Thyroid gland (tissue), 4 donors: ENCODE measurements around the gene FGR. TPM values are rescaled to one million over a fixed set of nuclear protein-coding genes. Genes with fewer than 3 reads are reported as not detected.
"Not testable (repeated sequence)": the region's sequence is repeated elsewhere in the genome, so short reads cannot be mapped to it uniquely, and the experiment has no call there.

Experiments used
- DNase-seq, 2 donors: peaks; one replicate each; pipeline ENCODE4 v3.0.0-alpha.2; 2019
- H3K27ac ChIP-seq, 3 donors: fragments of 200-600 bp; sonication (generic); 1 replicate in 2 of 3; 2 replicates in 1 of 3; pipeline ENCODE4 v1.5.1; 2016 to 2019; ENCODE audit warnings: mild to moderate bottlenecking in 1 of 3, moderate library complexity in 1 of 3
- H3K27me3 ChIP-seq: fragments of 200-600 bp; sonication (generic); one replicate; pipeline ENCODE4 v1.5.1; 2019
- H3K36me3 ChIP-seq, 2 donors: fragments of 200-600 bp; sonication (generic); one replicate each; pipeline ENCODE4 v1.5.1; 2016 to 2019
- H3K4me1 ChIP-seq, 2 donors: fragments of 200-600 bp; sonication (generic); one replicate each; pipeline ENCODE4 v1.5.1; 2017 to 2019
- H3K4me3 ChIP-seq, 3 donors: fragments of 200-600 bp; sonication (generic); replicated peaks in 1 of 3; 1 replicate in 2 of 3; 2 replicates in 1 of 3; pipeline ENCODE4 v1.5.1; 2016; ENCODE audit warnings: mild to moderate bottlenecking in 1 of 3
- H3K9me3 ChIP-seq: fragments of 200-600 bp; sonication (generic); one replicate; pipeline ENCODE4 v1.5.1; 2017
- POLR2A ChIP-seq, 2 donors: fragments of 450-650 bp; IDR thresholded peaks; one replicate each; pipeline ENCODE4 v1.6.1; 2017; ENCODE audit warnings: antibody characterized with exemption in 2 of 2, mild to moderate bottlenecking in 2 of 2, moderate library complexity in 1 of 2
- WGBS, 2 donors: methylation state at CpG; one replicate each; pipeline ENCODE4 v1.1.5; 2017; 5-methylcytosine and 5-hydroxymethylcytosine counted together
- intact Hi-C: fragments of 100-400 bp; cut with DNase I; formaldehyde crosslinking; loops from one replicate; pipeline ENCODE4 v1.15.1; 2023
- total RNA-seq, 4 donors: library from RNA; depleted of rRNA; stranded (reverse); fragments of >200 nt; gene quantifications; one replicate each; pipeline ENCODE4 v1.2.3, GENCODE V29; 2016
- TF ChIP-seq, protein P1 (sequence below), 6 experiments: fragments of 200-600 bp in 3 of 6; fragments of 450-650 bp in 3 of 6; sonication (generic) in 3 of 6; IDR thresholded peaks; one replicate each; pipeline ENCODE4 v1.5.1; 2016 to 2019; ENCODE audit warnings: antibody characterized with exemption in 6 of 6, mild to moderate bottlenecking in 2 of 6, inconsistent platforms in 1 of 6, moderate library complexity in 1 of 6

The FGR gene
- total RNA-seq, 4 donors from 2014 or later, result 4.6 to 7.1 (median 6.4) TPM

GRCh38 chr1:27645071-27645415, 10.1 kb upstream of the FGR start:
- Histone ChIP-seq H3K4me1 (peaks cover 0 to 4% of the 10 kb centered on the region in 2 donors), H3K4me3 (no peak overlapping the region), H3K9me3 (no peaks in the 10 kb centered on the region), H3K27me3 (no peaks in the 10 kb centered on the region), H3K27ac (no peak overlapping the region), H3K36me3 (no peaks in the 10 kb centered on the region)
- 90 to 97% methylated on average over 3 to 4 of the region's 4 CpGs for WGBS, 2 donors
- DNase-seq, result no peak
- intact Hi-C loops, result no loop called here
- no peak for TF ChIP-seq POLR2A (IDR thresholded peaks at IDR 0.05)
- TF ChIP-seq, protein P1, sequence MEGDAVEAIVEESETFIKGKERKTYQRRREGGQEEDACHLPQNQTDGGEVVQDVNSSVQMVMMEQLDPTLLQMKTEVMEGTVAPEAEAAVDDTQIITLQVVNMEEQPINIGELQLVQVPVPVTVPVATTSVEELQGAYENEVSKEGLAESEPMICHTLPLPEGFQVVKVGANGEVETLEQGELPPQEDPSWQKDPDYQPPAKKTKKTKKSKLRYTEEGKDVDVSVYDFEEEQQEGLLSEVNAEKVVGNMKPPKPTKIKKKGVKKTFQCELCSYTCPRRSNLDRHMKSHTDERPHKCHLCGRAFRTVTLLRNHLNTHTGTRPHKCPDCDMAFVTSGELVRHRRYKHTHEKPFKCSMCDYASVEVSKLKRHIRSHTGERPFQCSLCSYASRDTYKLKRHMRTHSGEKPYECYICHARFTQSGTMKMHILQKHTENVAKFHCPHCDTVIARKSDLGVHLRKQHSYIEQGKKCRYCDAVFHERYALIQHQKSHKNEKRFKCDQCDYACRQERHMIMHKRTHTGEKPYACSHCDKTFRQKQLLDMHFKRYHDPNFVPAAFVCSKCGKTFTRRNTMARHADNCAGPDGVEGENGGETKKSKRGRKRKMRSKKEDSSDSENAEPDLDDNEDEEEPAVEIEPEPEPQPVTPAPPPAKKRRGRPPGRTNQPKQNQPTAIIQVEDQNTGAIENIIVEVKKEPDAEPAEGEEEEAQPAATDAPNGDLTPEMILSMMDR (IDR thresholded peaks at IDR 0.05), result no peak

GRCh38 chr1:27644369-27645070, 9.5 kb upstream of the FGR start:
- TF ChIP-seq, protein P1 (IDR thresholded peaks at IDR 0.05), result no peak
- no peak for TF ChIP-seq POLR2A (IDR thresholded peaks at IDR 0.05)
- intact Hi-C loops, result no loop called here
- Histone ChIP-seq H3K27me3 (no peaks in the 10 kb centered on the region), H3K4me1 (peaks cover 0 to 4% of the 10 kb centered on the region in 2 donors), H3K36me3 (no peaks in the 10 kb centered on the region), H3K9me3 (no peaks in the 10 kb centered on the region), H3K4me3 (no peak overlapping the region), H3K27ac (no peak overlapping the region)
- DNase-seq, result no peak
- WGBS, 2 donors, result 87 to 93% methylated on average over 4 to 5 of the region's 5 CpGs

DNA sequence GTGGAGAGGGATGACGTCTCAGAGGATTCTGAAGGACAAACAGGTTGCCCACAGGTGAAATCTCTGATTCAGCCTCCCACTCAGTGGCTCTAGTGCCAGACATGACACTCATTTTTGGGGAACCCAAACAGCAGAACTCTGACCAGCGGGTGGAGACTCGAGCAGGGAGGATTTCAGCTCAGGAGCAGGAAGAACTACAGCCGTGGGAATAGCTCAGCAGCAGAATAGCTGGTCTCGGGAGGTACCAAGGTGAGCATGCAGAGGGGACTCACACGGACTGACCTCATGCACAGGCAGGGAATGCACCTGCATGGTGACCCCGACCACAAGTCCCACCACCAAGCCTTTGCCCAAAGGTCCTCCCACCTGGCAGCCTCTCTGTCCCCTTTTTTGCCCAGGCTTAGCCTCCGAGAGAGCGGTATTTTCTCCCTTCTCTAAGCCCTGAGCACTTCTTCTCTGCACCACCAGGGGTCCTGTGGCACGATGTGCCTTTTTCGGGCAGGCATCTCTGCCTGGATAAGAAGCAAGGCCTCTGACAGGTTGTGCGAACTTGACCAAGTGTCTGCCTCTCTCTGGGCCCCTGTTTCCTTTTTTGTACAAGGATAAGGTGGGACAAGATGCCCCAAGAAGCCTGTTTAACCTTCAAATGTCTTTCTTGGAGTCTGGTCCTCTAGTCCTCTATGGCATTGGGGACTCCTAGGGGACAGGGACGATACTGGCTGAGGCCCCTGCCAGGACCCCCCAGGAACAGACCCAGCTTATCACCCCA, 8.8 kb upstream of the FGR start:
- peaks cover 0 to 4% of the 10 kb centered on the region in 2 donors for H3K4me1 ChIP-seq
- no peaks in the 10 kb centered on the region for H3K36me3 ChIP-seq
- no peaks in the 10 kb centered on the region for H3K9me3 ChIP-seq
- intact Hi-C loops, result no loop called here
- 36 to 41% methylated on average over 13 of the region's 13 CpGs for WGBS, 2 donors
- TF ChIP-seq, protein P1 (IDR thresholded peaks at IDR 0.05), result peak; percentile 37 to 79 (median 56)
- no peak for TF ChIP-seq POLR2A (IDR thresholded peaks at IDR 0.05)
- no peak overlapping the region for H3K4me3 ChIP-seq
- H3K27ac ChIP-seq, result no peak overlapping the region
- peak; percentile 52 to 54 for DNase-seq
- H3K27me3 ChIP-seq, result no peaks in the 10 kb centered on the region

DNA sequence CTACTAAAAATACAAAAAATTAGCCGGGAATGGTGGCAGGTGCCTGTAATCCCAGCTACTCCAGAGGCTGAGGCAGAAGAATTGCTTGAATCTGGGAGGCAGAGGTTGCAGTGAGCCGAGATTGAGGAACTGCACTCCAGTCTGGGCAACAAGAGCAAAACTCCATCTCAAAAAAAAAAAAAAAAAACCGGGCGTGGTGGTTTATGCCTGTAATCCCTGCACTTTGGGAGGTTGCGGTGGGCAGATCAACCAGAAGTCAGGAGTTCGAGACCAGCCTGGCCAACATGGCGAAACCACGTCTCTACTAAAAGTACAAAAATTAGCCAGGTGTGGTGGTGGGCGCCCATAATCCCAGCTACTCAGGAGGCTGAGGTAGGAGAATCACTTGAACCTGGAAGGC, 5.5 kb upstream of the FGR start:
- H3K9me3 ChIP-seq, H3K4me3 ChIP-seq, H3K4me1 ChIP-seq, intact Hi-C loops, H3K27ac ChIP-seq, H3K36me3 ChIP-seq, H3K27me3 ChIP-seq, DNase-seq: not testable (repeated sequence)
- WGBS, 2 donors, result 84 to 90% methylated on average over 9 of the region's 9 CpGs

GRCh38 chr1:27638805-27639204, 3.8 kb upstream of the FGR start:
- TF ChIP-seq, protein P1 (IDR thresholded peaks at IDR 0.05), result no peak
- no peak for TF ChIP-seq POLR2A (IDR thresholded peaks at IDR 0.05)
- DNase-seq, result no peak
- WGBS, 2 donors, result 100% methylated on average over 2 of the region's 2 CpGs
- intact Hi-C loops, result no loop called here
- Histone ChIP-seq H3K27me3 (peaks cover 6% of the 10 kb centered on the region), H3K36me3 (no peaks in the 10 kb centered on the region), H3K4me3 (no peak overlapping the region), H3K9me3 (no peaks in the 10 kb centered on the region), H3K27ac (no peak overlapping the region), H3K4me1 (peaks cover 10 to 16% of the 10 kb centered on the region in 2 donors)
